Lower leg skin (tissue), 3 donors: Measurements from ENCODE around the gene FRY.

Source experiments
- CTCF ChIP-seq, 3 donors: fragments of 450-650 bp; IDR thresholded peaks; one replicate each; pipeline ENCODE4 v1.5.1; 2016; ENCODE audit warnings: antibody characterized with exemption in 3 of 3, mild to moderate bottlenecking in 3 of 3, moderate library complexity in 2 of 3
- POLR2A ChIP-seq, 2 donors: fragments of 450-650 bp; IDR thresholded peaks; one replicate each; pipeline ENCODE4 v1.6.1; 2016 to 2017; ENCODE audit warnings: antibody characterized with exemption in 2 of 2, mild to moderate bottlenecking in 1 of 2, moderate library complexity in 1 of 2

- TF ChIP-seq CTCF (IDR thresholded peaks at IDR 0.05) (no peak), POLR2A (IDR thresholded peaks at IDR 0.05) (no peak)
Observed at GRCh38 chr13:32305646-32306045, 274.1 kb downstream of the FRY start.
